ENCODE data around the gene THAP4.
"Not testable (repeated sequence)": the region's sequence is repeated elsewhere in the genome, so short reads cannot be mapped to it uniquely, and the experiment has no call there.

The THAP4 gene

DNA sequence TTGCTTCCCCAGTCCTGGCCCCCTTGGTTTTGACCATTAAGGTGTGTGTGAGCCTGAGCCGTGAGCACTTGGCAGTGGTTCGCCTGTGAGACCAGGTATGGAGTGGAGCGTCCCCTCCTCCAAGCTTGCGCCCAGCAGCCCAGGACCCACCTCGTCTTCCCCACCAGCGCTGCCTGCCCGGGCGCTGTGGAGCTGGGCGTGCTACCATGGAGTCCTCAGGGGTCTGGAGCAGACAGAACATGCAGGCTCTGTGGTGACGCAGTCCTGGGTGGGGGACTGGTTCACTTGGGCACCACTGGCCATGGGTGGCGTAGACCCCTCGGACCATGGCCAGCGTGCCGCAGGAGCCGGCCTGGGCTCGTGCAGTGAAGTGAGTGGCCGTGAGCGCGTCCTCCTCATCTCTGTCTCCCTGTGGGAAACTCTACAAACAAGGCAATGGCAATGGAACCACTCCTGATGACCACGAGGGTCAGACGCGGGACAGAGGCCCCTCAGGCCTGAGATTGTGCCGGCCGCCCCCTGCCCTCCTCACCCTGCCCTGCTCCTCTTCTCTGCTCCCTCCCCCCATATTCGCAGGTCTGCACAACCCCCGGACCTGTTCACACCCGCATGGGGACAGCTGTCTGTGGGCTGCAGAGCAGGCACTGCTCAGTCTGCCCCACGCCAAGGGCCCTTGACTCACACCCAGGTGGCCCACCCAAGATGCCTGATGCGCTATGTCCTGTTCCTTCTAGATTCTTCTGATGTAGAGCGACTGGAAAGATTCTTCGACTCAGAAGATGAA is 34.7 kb upstream of the THAP4 start:
- TF ChIP-seq, protein P1, sequence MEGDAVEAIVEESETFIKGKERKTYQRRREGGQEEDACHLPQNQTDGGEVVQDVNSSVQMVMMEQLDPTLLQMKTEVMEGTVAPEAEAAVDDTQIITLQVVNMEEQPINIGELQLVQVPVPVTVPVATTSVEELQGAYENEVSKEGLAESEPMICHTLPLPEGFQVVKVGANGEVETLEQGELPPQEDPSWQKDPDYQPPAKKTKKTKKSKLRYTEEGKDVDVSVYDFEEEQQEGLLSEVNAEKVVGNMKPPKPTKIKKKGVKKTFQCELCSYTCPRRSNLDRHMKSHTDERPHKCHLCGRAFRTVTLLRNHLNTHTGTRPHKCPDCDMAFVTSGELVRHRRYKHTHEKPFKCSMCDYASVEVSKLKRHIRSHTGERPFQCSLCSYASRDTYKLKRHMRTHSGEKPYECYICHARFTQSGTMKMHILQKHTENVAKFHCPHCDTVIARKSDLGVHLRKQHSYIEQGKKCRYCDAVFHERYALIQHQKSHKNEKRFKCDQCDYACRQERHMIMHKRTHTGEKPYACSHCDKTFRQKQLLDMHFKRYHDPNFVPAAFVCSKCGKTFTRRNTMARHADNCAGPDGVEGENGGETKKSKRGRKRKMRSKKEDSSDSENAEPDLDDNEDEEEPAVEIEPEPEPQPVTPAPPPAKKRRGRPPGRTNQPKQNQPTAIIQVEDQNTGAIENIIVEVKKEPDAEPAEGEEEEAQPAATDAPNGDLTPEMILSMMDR (IDR thresholded peaks at IDR 0.05; ENCODE audit: low read depth, low read length) = no peak

DNA sequence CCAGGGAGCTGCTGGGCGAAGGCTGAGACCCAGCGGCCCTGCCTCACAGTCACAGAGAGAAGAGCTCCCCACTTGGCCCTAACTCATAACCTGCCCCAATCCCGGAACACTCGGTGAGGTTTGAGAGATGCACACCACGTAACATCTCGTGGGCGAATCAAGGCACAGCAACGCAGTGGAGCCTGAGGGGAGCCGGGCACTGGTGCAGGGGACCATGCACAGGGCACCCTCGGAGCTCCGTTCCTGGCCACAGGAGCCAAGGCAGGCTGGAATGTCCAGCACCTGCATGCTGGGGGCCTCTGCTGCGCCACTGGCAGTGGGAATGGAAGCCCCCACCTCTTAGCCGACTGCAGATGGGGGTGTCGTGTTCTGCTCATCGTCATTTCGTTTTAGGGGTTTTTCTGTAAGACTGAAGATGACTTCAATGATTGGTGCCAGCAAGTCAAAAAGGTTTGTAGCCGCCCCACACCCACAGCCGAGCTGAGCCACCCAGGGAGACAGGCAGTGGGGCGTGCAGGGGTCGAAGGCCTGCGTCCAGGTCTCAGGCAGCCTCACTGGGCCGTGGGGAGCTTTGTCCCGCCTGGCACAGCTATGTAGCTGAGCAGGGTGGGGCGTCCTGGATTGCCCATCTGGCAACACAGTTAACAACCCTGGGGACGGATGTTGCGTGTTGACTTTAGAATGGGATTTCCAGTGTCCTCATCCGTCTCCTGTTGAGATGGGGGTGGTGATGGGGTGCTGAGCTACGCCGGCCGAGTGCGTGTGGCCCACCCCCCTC is 33.6 kb upstream of the THAP4 start:
- no peak for DNase-seq (ENCODE audit: extremely low read depth, low read depth)
- TF ChIP-seq, protein P1 (IDR thresholded peaks at IDR 0.05; ENCODE audit: low read depth, low read length) = no peak

More for the DNA sequence above, 34.7 kb upstream of the THAP4 start:
- no peak for DNase-seq (ENCODE audit: extremely low read depth, low read depth)

DNA sequence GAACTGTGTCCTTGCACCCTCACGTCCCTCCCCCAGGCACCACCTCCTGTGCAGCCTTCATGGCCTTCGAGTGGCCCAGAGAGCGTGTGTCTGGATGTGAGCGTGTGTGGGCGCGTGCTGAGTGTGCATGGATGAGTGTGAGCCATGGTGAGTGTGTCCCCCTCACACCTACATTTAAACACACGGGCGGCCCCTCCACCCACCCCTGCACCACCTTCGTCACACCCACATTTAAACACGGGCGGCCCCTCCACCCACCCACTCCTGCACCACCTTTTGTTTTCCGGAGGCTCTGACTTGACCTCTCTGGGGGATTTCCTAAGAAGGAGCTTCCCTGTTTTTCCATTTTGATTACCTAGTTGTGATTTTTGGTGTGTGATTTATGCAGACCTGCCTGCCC is 31.9 kb upstream of the THAP4 start:
- no peak for DNase-seq (ENCODE audit: extremely low read depth, low read depth)
- TF ChIP-seq, protein P1 (IDR thresholded peaks at IDR 0.05; ENCODE audit: low read depth, low read length) = no peak

DNA sequence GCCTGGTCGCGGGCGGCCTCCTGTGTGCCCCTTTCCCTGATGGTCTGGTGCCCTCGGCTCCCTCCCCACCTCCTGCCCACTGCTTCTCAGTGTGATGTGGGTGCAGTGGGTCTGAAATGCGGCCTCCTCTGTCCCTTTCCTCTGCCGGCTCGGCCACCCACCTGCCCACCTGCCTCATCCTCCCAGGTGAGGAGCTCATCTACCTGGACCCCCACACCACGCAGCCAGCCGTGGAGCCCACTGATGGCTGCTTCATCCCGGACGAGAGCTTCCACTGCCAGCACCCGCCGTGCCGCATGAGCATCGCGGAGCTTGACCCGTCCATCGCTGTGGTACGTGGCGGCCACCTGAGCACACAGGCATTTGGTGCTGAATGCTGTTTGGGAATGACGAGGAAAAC is 31.4 kb upstream of the THAP4 start:
- DNase-seq (ENCODE audit: extremely low read depth, low read depth) = no peak

DNA sequence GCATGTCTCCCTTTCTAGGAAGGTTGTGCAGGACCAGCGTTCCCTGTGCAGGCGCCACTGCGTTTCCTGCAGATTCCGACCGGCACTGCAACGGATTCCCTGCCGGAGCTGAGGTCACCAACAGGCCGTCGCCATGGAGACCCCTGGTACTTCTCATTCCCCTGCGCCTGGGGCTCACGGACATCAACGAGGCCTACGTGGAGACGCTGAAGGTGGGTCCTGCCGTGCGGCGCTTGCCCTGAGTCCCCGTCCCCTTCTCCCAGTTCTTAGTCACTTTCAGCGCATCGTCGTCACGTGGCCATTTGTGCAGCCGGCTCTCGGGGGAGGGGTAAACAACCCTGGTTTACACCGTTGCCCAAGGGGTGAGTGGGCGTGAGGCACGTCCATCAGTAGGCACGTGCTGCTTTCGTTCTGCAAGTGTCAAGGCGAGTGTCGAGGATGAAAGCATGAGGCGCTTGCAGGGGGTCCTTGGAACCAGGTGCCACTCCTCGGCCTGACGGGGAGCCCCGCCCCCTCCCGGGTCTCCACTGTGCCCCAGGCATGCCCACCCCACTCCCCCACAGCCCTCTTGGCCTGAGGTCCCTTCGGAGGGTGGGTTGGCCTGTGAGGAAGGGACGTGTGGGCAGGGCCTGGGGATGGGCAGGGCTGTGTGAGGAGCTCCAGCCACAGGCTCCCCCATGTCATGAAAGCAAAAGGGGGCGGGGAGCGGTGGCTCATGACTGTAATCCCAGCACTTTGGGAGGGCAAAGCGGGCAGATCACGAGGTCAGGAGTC is 29.9 kb upstream of the THAP4 start:
- no peak for DNase-seq (ENCODE audit: extremely low read depth, low read depth)
- TF ChIP-seq, protein P1 (IDR thresholded peaks at IDR 0.05; ENCODE audit: low read depth, low read length) = no peak

More for the DNA sequence above, 31.4 kb upstream of the THAP4 start:
- TF ChIP-seq, protein P1 (IDR thresholded peaks at IDR 0.05; ENCODE audit: low read depth, low read length) = no peak

DNA sequence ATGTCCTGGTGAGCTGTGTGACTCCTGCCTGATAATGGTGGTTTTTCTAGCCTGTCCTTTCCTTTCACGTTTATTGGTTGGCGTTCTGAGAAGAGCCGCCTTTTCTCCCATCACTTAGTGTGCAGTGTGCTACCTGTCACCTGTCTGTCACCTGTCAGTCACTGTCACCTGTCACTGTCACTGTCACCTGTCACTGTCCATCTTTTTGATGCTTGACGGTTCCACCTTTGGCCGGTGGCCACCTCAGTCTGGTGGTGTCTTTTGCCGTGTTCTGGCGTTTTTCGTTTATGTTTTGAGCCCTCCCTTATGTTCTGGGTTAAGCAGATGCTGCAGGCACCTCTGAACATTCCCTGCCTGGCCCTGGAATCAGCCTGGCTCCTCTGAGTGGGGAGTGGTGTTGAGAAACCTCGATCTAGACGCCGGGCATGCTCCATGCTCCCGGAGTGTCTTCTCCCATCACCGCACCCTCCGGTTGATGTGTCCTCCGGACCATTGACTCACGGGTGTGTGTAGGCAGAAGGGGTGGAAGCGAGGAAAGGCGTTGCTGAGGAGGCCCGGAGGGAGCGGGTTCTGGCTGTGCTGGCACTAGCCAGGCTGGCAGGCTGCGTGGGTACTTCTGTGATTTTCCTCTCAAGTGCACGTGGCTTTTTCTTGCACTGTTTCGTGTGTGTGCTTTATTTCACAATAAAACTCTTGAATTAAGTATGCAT is 28.9 kb upstream of the THAP4 start:
- TF ChIP-seq, protein P1 (IDR thresholded peaks at IDR 0.05; ENCODE audit: low read depth, low read length) = no peak
- no peak for DNase-seq (ENCODE audit: extremely low read depth, low read depth)

DNA sequence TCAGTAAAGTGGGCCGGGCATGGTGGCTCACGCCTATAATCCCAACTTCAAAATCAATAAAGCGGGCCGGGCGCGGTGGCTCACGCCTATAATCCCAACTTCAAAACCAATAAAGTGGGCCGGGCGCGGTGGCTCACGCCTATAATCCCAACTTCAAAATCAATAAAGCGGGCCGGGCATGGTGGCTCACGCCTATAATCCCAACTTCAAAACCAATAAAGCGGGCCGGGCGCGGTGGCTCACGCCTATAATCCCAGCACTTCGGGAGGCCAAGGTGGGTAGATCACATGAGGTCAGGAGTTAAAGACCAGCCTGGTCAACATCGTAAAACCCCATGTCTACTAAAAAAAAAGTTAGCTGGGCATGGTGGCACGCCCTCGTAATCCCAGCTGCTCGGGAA is 25.8 kb upstream of the THAP4 start:
- not testable (repeated sequence) for DNase-seq (ENCODE audit: extremely low read depth, low read depth)

Data from AG09319 (cell line).